SU-DHL-6 (cell line): ENCODE data around the gene KAZN.

ENCODE experiments used
- H2AFZ ChIP-seq: fragments of 200-600 bp; sonication (generic); 2 replicates; pipeline ENCODE4 v1.6.1; 2014; ENCODE audit warnings: low read depth, mild to moderate bottlenecking, moderate library complexity, mixed read lengths, antibody characterized with exemption, low read length; ENCODE audit not compliant: severe bottlenecking
- H3F3A ChIP-seq: fragments of 200-600 bp; shearing (Covaris generic); 2 replicates; pipeline ENCODE4 v1.6.0; 2016; ENCODE audit warnings: antibody characterized with exemption, mild to moderate bottlenecking; ENCODE audit not compliant: insufficient read depth
- H3K27ac ChIP-seq: fragments of 200-600 bp; sonication (generic); 2 replicates; pipeline ENCODE4 v1.5.1; 2016; ENCODE audit warnings: low read depth, mild to moderate bottlenecking, low read length, moderate library complexity, mixed read lengths
- H3K27me3 ChIP-seq: fragments of 200-600 bp; sonication (generic), shearing (Covaris generic); 2 replicates; pipeline ENCODE4 v1.6.0; 2014; ENCODE audit warnings: mild to moderate bottlenecking, low read length
- H3K36me3 ChIP-seq: fragments of 200-600 bp; sonication (generic); 2 replicates; pipeline ENCODE4 v1.6.1; 2014; ENCODE audit warnings: mild to moderate bottlenecking, low read length, mixed read lengths
- H3K4me2 ChIP-seq: fragments of 300-600, 200-600 bp; shearing (Covaris generic), sonication (generic); 2 replicates; pipeline ENCODE4 v1.6.0; 2014; ENCODE audit warnings: low read length, low read depth, mild to moderate bottlenecking; ENCODE audit not compliant: poor library complexity, severe bottlenecking
- H3K4me3 ChIP-seq: fragments of 200-600 bp; sonication (generic); 2 replicates; pipeline ENCODE4 v1.5.1; 2014; ENCODE audit warnings: antibody characterized with exemption, low read length, mild to moderate bottlenecking, mixed read lengths; ENCODE audit not compliant: insufficient read depth, poor library complexity, severe bottlenecking
- H3K79me2 ChIP-seq: fragments of 200-600 bp; sonication (generic); 2 replicates; pipeline ENCODE4 v1.6.1; 2014; ENCODE audit warnings: mild to moderate bottlenecking, low read length, moderate library complexity; ENCODE audit not compliant: insufficient read depth
- H3K9ac ChIP-seq: fragments of 200-600 bp; sonication (generic); 2 replicates; pipeline ENCODE4 v1.7.0; 2014; ENCODE audit warnings: mild to moderate bottlenecking, low read length
- H3K9me2 ChIP-seq: fragments of 200-600 bp; sonication (generic); replicated peaks from 2 replicates; pipeline ENCODE4 v1.6.1; 2014; ENCODE audit warnings: low read length; ENCODE audit not compliant: insufficient read depth
- H3K9me3 ChIP-seq: fragments of 200-600 bp; sonication (generic); 2 replicates; pipeline ENCODE4 v1.6.1; 2014; ENCODE audit warnings: low read length, mixed read lengths; ENCODE audit not compliant: insufficient read depth
- H4K20me1 ChIP-seq: fragments of 200-600 bp; sonication (generic); 2 replicates; pipeline ENCODE4 v1.6.1; 2014; ENCODE audit warnings: low read depth, mild to moderate bottlenecking, antibody characterized with exemption, low read length, moderate library complexity, mixed read lengths
- CTCF ChIP-seq: fragments of 200-600 bp; sonication (generic); IDR thresholded peaks from one replicate; pipeline ENCODE4 v1.5.1; 2017; ENCODE audit warnings: antibody characterized with exemption, mild to moderate bottlenecking, low read length, moderate library complexity; ENCODE audit not compliant: insufficient read depth, poor library complexity, severe bottlenecking
- EZH2phosphoT487 ChIP-seq: fragments of 200-600 bp; sonication (generic), shearing (Covaris generic); conservative IDR thresholded peaks from 2 replicates; pipeline ENCODE4 v1.6.1; 2018; ENCODE audit warnings: mild to moderate bottlenecking, antibody characterized with exemption, low read length, moderate library complexity, mixed read lengths

Gene KAZN

GRCh38 chr1:14980621-14981218, 382.2 kb downstream of the KAZN start:
- TF ChIP-seq EZH2phosphoT487 = no peak
- no peak for TF ChIP-seq CTCF
- Histone ChIP-seq H3K27me3 (no peaks in the 10 kb centered on the region), H3K36me3 (no peaks in the 10 kb centered on the region), H3K9ac (no peak overlapping the region), H3K79me2 (no peaks in the 10 kb centered on the region), H4K20me1 (no peaks in the 10 kb centered on the region), H3K4me2 (no peak overlapping the region), H3K9me2 (no peaks in the 10 kb centered on the region), H3K9me3 (no peaks in the 10 kb centered on the region), H3K4me3 (no peak overlapping the region), H3K27ac (no peak overlapping the region), H3F3A (no peaks in the 10 kb centered on the region), H2AFZ (no peak overlapping the region)

DNA sequence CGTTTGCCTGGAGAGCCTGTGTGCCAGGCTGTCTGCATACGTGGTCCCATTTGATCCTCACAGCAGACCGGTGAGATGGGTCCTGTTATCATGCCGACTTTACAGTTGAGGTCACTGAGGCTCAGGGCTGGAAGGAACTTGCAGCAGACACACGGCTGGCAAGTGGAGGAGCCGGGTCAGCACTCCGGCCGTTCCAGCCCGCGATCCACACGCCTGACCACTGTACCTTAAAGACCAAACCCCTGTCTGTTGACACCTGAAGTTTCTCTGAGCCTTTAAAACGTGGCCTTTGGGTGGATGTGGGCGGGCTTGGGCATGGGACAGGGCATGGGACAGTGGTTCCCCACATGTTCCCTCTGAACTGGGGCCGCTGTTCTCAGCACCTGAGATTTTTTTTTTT, 383.5 kb downstream of the KAZN start:
- Histone ChIP-seq H3K9me2 (no peaks in the 10 kb centered on the region), H3K9ac (no peak overlapping the region), H3F3A (no peaks in the 10 kb centered on the region), H3K27me3 (no peaks in the 10 kb centered on the region), H3K4me3 (no peak overlapping the region), H3K9me3 (no peaks in the 10 kb centered on the region), H2AFZ (no peak overlapping the region), H3K4me2 (no peak overlapping the region), H3K27ac (no peak overlapping the region), H4K20me1 (no peaks in the 10 kb centered on the region), H3K79me2 (no peaks in the 10 kb centered on the region), H3K36me3 (no peaks in the 10 kb centered on the region)
- TF ChIP-seq CTCF (no peak), EZH2phosphoT487 (no peak)

- no peak for TF ChIP-seq EZH2phosphoT487
- TF ChIP-seq CTCF = no peak
- no peaks in the 10 kb centered on the region for H3K79me2 ChIP-seq
These were observed 384.8 kb downstream of the KAZN start for GRCh38 chr1:14983277-14983676.

DNA sequence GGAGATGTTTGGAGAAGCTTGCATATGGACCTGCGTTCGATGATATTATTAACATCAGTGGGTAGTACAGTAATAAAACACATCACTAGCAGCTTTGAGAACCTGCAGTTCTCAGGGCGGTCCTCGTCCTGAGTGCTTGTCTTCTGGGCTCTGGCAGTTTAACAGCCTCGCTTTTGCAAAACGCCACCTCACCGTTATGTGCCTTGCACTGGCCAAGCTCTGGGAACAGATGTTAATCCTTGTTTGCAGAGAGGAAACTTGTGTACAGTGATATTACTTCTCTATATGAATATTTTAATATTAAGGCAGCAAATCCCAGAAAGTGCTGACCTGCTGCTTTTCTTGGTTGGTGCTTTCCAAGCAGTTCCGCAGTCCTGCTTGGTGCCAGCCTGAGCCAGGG, 387.7 kb downstream of the KAZN start:
- no peak overlapping the region for H2AFZ ChIP-seq

More at GRCh38 chr1:14983277-14983676, 384.8 kb downstream of the KAZN start:
- Histone ChIP-seq H2AFZ (no peak overlapping the region), H3K9me3 (no peaks in the 10 kb centered on the region), H3K9ac (no peak overlapping the region), H3K27ac (no peak overlapping the region), H3F3A (no peaks in the 10 kb centered on the region), H3K9me2 (no peaks in the 10 kb centered on the region), H3K4me3 (no peak overlapping the region), H3K36me3 (no peaks in the 10 kb centered on the region), H3K4me2 (no peak overlapping the region), H3K27me3 (no peaks in the 10 kb centered on the region), H4K20me1 (no peaks in the 10 kb centered on the region)

More for the DNA sequence above, 387.7 kb downstream of the KAZN start:
- Histone ChIP-seq H3K27me3 (no peaks in the 10 kb centered on the region), H4K20me1 (no peaks in the 10 kb centered on the region), H3K9me3 (no peaks in the 10 kb centered on the region), H3K9me2 (no peaks in the 10 kb centered on the region), H3K4me3 (no peak overlapping the region), H3K4me2 (no peak overlapping the region), H3K9ac (no peak overlapping the region), H3F3A (no peaks in the 10 kb centered on the region), H3K79me2 (no peaks in the 10 kb centered on the region), H3K36me3 (no peaks in the 10 kb centered on the region), H3K27ac (no peak overlapping the region)
- TF ChIP-seq CTCF = no peak
- no peak for TF ChIP-seq EZH2phosphoT487
